ENCODE results near the gene INKA2. TPM values are rescaled to one million over a fixed set of nuclear protein-coding genes. Genes with fewer than 3 reads are reported as not detected.

INKA2 gene
- total and polyA plus RNA-seq, 2 donors: 1.4 to 1.5 TPM

Other genes with a start within 250 kb of the INKA2 start
- 5.8 TPM for gene ADORA3, start 235.8 kb downstream of the INKA2 start, total RNA-seq
- gene ADORA3, start 235.8 kb downstream of the INKA2 start, polyA plus RNA-seq: 11.0 TPM
- 1.8 TPM for gene TMIGD3, start 235.8 kb downstream of the INKA2 start, total RNA-seq
- 28.2 TPM for gene TMIGD3, start 235.8 kb downstream of the INKA2 start, polyA plus RNA-seq
- 29.6 TPM for gene RAP1A, start 119.6 kb downstream of the INKA2 start, total RNA-seq
- 123 TPM for gene RAP1A, start 119.6 kb downstream of the INKA2 start, polyA plus RNA-seq
- gene DDX20, start 16.5 kb upstream of the INKA2 start, total RNA-seq: 17.8 TPM
- 10.9 TPM for gene DDX20, start 16.5 kb upstream of the INKA2 start, polyA plus RNA-seq